GM12891 (cell line): Measurements from ENCODE around the gene LCE1B.

Source experiments
- DNase-seq: peaks from one replicate; pipeline ENCODE4 v3.0.0; 2011; ENCODE audit warnings: low spot score; ENCODE audit not compliant: insufficient read length
- FAIRE-seq: peaks from 2 replicates; lab custom pipeline; 2011; peaks lifted over from hg19 to GRCh38; lab: Jason Lieb, UNC
- PAX5 ChIP-seq: IDR thresholded peaks from 2 replicates; pipeline ENCODE4 v1.6.1; 2011; ENCODE audit warnings: low read length, moderate library complexity, mild to moderate bottlenecking; ENCODE audit not compliant: insufficient read depth, severe bottlenecking
- POLR2A ChIP-seq: IDR thresholded peaks from 2 replicates; pipeline ENCODE4 v1.6.1; 2011; ENCODE audit warnings: low read depth, low read length, control low read depth
- POLR2AphosphoS5 ChIP-seq: IDR thresholded peaks from 2 replicates; pipeline ENCODE4 v1.6.1; 2011; ENCODE audit warnings: low read depth, low read length, control low read depth
- POU2F2 ChIP-seq: IDR thresholded peaks from 2 replicates; pipeline ENCODE4 v1.6.1; 2011; ENCODE audit warnings: low read depth, mild to moderate bottlenecking, control low read depth, low read length, moderate library complexity
- SPI1 ChIP-seq: IDR thresholded peaks from 2 replicates; pipeline ENCODE4 v1.6.1; 2011; ENCODE audit warnings: low read depth, low read length, control low read depth
- TAF1 ChIP-seq: IDR thresholded peaks from 2 replicates; pipeline ENCODE4 v1.6.1; 2011; ENCODE audit warnings: low read depth, low read length, control low read depth

The LCE1B gene

DNA sequence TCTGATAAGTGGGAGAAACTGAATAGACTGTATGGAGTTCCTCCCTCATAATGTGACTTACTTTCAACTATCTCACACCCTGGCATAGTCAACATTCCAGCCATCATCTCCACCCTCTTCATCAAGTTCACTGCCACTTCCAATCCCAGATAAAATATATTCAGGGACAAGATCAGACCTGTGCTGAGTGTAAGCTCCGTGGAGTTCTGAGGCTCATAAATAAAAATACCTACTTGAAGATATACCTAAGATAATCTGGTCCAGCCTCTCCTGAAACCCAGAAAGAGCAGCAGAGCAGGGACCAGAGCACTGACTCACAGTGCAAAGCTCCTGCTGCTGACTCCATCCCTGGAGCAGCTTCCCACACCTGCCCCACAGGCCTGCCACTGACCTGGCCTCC is 46.3 kb downstream of the LCE1B start:
- FAIRE-seq (no peak), DNase-seq (no peak)
- TF ChIP-seq TAF1, result no peak
- TF ChIP-seq SPI1, result no peak
- TF ChIP-seq POLR2A, result no peak
- no peak for TF ChIP-seq PAX5
- no peak for TF ChIP-seq POU2F2
- TF ChIP-seq POLR2AphosphoS5, result no peak

DNA sequence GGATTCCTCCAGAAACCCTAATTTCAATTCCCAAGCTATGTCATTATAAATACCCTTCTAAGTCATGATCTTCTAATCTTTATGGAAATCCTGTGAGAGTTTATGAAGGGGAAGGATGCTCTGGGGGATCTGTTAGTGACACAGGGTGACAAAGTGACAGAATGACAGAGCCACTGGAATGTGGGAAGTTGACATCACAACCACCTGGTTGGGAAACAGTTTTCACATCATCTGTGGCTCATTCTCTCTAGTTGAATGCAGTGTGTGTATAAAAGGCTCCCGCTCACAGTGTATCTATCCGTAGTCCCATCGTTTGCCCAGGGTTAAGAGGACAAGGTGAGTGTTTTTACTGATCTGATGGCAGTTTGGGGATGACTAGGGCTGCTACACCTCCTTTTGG is 47.9 kb downstream of the LCE1B start, which contains the start of gene LCE7A:
Gene LCE7A, plus strand, starts transcription at position 301 of the 400 bp plus-strand sequence. CDS start 702 bp downstream, outside the sequence.
- FAIRE-seq (no peak), DNase-seq (no peak)
- TF ChIP-seq SPI1, result no peak
- no peak for TF ChIP-seq TAF1
- no peak for TF ChIP-seq POLR2A
- TF ChIP-seq PAX5, result no peak
- TF ChIP-seq POU2F2, result no peak

GRCh38 chr1:152860129-152860528 is 48.4 kb downstream of the LCE1B start:
- TF ChIP-seq POLR2AphosphoS5, result no peak
- no peak for TF ChIP-seq SPI1
- no peak for TF ChIP-seq TAF1
- no peak for TF ChIP-seq POLR2A
- TF ChIP-seq PAX5, result no peak
- TF ChIP-seq POU2F2, result no peak
- no peak for FAIRE-seq
- no peak for DNase-seq

DNA sequence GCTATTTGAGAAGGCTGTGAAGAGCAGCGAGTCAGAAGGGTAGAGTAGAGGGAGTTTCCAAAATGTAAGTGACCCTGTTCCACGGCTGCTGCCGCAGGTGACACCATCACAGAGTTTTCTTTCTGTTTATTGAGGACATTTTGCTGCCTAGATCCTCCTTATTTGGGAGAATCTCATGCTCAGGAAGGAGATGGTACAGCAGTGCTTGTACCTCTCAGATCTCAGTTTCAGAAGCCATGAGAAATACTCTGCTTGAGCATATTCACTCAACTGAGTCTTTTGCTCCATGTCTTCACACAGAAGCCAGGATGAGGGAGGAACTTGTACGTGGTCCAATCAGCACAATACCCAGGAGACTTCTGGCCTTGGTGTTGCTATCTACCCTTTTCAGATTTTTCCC is 49.6 kb downstream of the LCE1B start:
- DNase-seq (no peak), FAIRE-seq (no peak)
- no peak for TF ChIP-seq TAF1
- TF ChIP-seq PAX5, result no peak
- TF ChIP-seq POU2F2, result no peak
